HG03280 (cell line): ENCODE measurements around the gene DHX58.
A peak's percentile ranks its signal among the peaks of the same experiment; 100 is the strongest.

Experiments used
- ATAC-seq: cut with Tn5 transposase; IDR thresholded peaks from one replicate; pipeline ENCODE4 v1.9.1; 2021; ENCODE audit warnings: mild to moderate bottlenecking, moderate library complexity; ENCODE audit not compliant: unreplicated experiment

Gene DHX58

DNA sequence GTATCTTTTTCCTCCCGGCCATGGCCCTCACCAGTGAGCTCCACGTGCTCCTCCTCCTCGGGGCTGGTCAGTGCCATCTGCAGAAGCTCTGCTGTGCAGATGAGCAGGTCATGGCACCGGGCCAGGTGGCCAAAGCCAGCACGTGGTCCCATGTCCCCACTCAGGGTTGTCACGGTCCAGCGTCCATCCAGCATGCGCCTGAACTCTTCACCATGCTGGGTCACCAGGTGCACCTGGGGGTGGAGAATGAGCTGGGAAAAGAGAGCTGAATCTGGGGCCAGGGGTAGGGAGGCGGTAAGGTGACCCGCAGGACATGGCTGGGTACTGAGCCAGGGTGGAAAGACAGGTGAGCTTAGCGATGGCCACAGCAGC lies 1.3 kb downstream of the DHX58 start:
- no peak for ATAC-seq

DNA sequence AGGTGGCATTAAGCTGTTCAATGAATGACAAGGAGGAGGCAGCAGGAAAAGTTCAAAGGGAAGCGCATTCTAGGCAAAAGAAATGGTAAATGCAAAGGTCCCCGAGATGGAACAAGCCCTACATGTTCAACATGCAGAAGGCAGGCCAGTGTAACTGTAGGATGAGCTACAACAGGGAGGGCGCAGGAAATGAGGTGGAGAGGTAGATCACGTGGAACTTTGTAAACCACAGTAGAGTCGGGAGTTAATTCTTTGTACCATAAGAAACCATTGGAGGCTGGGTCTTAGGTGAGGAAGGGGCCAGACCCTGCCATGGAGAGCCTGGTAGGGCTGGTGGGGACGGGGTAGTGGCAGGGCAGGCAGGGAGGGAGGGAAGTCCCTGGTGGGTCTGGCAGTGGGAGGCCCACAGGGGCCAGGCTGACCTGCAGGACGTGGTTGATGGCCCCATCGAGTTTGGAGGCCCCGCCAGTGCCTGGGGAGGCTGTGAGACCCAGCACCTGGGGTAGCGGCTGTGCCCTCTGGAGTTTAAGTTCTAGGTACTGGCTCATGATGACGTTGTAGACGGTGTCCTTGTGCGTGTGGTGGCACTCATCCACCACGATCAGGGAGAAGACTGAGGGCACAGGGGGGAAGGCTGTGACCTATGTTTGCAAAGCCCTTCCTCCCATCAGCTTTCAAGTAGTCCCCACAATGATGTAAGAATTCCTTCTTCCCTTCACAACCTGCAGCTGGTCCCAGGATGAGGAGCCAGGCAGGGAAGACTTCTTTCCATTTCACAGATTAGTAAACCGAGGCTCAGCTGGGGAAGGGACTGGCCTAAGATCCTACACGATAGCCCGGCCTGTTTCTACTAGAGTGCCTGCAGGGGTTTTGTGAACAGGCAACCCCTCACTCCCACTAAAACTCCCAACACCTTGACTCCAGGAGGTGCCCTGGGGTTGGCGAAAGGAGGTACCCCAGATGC lies 1.9 kb downstream of the DHX58 start:
- ATAC-seq: no peak

DNA sequence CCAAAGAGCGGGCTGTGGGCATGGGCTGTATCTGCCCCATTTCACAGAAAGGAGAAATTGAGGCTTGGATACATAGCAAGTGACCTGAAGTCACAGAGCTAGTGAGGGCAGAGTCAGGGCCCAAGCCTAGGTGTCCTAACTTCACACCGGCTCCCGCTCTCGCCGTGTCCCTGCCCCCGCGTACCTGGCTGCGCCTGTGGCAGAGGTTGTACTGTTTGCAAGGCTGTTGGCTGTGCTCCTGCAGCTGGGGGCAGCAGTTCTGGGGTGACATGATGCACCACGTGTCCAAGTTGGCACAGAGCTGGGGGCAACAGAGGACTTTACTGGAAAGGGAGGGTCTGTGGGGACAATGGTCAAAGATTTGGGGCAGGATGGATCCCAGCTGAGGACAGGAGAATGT lies 3.4 kb downstream of the DHX58 start:
- ATAC-seq: no peak

DNA sequence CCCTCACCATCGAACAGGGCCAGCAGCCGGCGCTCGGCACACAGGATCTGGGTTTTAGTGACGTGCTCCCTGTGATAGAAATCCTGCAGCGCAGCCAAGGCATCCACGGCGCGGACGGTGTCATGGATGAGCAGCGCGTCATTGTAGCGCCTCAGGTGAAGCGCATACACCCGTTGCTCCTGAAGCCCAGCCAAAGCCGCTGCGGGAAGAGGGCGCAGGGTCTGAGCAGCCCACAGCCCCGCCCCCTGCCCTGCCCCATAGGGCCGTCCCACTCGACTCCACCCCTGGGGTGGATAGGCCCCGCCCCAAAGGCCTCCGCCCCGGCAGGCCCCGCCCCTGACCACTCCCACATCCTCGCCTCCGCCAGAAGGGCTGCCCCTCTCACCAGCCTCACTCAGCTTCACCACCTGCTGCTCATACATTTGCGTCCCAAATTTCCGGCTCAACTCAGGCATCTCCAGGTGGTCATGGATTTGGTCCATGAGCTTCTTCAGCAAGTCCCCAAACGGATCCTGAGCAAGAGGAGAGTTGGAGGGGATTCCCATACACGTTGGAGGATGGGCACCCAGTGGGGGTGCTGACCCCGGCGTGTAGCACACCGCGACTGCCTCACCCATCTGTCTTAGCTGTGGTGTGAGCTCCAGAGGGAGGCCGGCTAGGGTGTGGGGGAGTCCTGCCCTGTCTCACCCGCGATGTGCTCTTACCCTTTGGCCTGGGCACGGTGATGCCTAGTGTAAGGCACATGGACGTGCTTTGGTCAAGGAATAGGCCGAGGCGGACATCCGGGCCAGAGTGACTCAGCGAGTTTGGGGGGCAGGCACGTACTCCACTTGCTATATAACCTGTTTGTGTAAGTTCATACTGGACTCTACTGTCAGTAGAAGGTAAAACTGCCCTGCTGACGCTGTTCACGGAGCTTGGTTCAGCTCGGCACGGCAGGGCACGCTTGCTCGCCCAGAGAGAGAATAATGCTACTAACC lies 4.6 kb downstream of the DHX58 start:
- ATAC-seq: peak; percentile 73

DNA sequence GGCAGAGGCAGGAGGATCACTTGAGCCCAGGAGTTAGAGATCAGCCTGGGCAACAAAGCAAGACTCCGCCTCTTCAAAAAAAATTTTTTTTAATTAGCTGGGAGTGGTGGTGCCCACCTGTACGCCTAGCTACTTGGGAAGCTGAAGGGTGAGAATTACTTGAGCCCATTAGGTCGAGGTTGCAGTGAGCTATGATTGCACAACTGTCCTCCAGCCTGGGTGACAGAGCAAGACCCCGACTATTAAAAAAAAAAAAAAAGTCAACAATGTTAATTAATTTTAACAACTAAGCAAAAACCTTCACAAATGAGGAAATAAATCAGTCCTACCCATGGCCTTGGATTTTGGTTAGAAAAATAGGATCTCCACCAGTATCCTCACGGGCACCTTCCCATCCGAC lies 5.4 kb downstream of the DHX58 start:
- ATAC-seq: no peak

DNA sequence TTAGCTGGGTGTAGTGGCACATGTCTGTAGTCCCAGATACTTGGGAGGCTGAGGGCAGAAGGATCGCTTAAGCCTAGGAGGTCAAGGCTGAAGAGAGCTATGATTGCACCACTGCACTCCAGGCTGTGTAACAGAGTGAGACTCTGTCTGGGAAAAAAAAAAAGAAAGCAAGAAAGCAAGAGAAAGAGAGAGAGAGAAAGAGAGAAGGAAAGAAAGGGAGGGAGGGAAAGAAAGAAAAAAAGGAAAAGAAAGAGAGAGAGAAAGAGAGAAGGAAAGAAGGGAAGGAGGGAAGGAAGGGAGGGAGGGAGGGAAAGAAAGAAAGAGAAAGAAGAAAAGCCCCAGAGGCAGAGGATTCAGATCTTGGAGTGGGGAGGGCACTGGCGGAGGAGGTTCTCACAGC lies 6.5 kb downstream of the DHX58 start:
- ATAC-seq: no peak

DNA sequence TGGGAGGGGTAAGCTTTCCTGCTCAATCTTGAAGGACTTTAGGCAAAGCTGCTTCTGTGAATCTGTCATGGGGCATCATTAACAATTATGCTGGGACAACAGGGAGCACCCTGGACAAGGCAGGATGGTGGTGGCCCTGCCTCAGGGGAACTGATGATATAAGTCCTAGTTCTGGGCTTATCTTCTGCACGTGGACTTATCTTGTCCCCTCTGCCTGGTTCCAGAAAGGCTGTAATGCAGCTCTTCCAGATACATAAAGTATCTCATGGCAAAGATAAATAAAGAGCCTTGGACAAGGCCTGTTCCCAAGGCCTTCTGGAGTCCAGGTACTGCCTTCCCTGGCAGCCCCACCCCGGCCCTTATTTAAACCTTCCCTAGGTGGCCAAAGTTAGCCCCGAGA lies 8.2 kb downstream of the DHX58 start:
- ATAC-seq: no peak

DNA sequence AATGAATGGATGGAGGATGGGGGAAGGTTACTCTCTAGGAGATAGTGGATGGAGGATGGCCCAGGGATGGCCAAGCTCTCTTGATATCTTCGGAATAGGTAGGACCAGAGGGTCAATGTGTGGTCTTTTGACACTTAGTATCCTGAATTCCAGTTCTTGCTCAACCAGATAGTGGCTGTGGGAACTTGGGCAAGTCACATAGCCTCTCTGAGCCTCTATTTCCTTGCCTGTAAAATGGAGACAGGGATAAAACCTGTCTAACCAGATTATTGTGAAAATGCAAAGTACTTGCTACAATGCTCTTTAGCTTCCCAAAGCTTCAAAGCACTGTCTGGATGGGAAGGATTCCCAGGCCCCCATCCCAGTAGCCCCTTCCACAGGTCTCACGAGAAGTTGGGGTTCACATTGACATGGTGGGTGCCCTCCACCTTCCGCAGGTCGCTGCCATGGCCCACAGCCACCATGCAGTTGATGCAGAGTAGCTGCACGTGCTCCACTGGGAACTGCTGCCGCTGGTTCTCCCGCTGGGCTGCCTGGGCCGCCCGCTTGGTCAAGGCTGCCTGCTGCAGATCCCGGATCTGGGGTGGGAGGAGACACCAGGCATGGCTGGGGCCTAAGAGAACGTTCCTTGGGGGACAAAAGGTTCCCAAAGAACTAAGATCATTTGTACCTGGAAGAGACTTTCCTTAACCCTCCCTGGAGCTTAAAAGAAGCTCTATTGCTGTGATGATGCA lies 9.1 kb downstream of the DHX58 start:
- no peak for ATAC-seq

DNA sequence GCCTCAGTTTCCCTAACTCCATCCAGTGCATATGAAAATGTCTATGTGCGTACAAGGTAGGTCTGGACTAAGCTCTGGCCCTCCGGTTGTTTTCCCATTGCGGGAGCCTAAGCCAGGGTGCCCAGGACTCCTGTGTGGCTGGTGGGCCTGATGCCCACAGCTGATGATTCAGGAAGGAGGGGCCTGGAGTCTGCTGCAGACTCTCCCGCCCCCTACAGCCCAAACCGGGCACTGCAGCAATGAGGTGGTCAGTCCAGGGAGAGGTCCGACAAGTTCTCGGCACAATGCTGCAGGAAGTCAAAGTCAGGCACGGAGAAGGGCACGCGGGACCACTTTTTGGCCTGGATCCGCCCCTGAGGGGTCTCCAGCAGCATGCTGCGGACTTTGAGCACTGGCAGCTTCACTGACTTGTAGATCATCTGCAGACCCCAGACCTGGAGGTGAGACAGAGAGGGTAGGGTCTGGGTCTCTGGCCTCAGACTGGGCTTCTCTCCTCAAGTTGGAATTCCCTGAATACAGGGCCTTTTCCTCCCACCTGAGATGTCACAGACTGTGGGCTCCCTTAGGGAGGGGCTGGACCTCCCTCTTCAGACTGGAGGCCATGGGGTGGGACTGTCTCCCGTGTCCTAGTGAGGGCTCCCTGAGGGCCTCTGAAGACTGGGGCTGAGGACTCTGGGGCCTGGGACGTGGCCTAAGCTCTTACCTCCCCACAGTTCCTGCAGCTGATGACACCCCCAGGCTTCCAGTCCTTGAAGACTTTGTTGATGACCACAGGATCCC lies 10.8 kb downstream of the DHX58 start:
- ATAC-seq: no peak

DNA sequence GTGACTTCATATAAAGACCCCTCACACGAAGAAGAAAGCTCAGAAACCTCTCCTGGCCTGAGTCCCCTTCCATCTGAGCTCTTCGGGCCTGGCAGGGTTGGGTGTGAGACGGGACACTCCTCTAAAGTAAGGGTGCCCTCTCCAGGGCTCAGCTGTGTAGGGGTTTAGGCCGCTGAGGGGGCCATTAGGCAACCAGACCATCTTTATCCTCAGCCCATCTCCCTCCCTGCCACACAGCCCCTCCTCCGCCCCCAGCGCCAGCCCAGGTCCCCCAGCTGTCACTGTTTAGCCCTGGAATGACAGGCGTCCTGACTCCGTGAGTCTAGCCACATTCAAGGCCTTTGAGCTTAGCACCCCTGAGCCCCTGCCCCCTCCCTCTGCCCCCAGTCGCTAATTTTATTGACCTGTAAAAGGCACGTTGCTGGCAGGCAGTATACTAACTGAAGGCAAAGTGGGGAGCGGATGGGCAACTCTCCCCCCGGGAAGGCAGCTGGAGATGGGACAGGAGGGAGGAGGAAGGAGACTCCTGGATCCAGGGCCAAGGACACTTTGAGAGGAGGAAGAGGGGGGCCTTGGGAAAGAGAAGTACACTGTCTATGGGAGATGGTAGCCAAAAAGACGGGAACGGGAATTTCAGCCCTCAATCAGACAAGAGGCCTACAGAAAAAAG lies 13.6 kb downstream of the DHX58 start:
- ATAC-seq: no peak

DNA sequence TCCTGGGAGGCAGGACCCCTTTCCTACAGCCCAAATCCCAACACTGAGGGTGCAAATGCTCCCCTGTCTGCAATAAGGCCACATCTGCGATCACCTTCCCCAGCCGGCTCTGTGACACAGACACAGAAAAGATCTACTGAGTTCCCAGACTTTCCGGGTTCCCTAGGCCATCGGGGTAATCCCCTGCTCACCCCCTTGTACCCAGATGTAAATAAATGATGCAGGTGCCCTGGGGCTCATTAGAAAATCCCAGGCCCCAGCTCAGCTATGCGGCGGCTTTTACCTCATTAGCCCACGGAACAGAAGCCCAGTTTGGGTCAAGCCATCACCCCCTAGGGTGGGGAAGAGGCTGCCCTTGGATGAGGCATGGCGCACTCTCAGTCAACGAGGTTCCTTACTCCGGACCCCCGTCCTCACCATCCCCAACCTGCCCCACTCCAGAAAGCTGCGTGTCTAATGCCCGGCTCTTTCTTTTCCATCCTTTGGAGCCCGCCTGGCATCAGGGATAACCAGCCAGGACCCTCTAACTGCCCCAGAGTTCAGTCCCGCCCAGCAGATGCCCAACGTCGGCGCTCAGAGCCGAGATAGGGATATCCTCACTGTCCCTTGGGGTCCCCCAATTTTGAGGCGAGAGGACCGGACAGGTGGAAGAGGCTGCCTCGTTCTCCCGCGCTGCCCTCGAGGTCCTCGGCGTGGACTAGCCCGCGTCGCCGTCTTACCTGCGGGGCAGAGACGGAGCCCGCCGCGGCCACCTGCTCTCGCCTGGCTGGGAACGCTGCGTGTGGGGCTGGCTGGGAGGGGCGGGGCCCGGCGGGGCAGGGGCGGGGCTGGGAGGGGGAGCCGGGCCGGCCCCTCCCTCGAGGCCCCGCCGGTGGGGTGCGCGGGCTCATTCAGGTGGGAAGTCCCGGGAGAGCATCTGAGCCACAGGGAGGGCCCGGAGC lies 14.6 kb downstream of the DHX58 start, which contains the start of gene ZNF385C:
Gene ZNF385C, minus strand, starts transcription at position 783 of the 941 bp plus-strand sequence. CDS start 35,417 bp downstream, outside the sequence.
- ATAC-seq: no peak

DNA sequence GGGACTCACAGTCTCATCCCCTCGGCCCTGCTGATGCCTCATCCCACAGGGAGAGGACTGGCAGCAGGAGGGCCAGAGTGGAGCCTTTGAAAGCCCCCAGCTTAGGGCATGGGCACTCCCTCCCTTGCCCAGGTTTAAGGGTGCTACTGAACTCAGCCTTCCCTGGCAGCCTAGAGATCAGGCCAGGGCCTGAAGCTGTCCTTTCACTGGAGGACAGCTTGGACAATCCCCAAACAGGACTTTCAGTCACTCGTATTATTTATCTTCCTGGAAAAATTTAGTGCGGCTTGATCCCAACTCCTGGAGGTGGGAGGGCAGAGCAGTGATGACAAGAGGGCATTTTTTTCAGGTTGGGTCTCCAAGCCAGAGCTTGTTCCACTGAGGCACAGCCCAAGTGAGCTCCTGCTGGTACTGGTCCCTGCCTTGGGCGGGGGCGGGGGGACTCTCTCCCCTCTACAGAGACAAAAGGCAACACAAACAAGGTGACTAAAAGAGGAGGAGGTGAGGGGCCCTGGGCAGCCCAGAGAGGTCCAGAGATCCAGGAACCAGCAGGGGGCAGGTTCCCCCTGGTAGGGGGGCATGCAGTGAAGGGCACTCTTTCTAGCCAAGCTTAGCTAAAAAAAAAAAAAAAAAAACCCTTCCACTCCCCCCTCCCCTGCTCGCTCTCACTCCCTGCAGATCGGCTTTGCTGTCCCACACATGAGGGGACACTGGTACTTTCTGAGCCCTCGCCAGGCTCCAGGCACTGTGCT lies 16.0 kb downstream of the DHX58 start:
- no peak for ATAC-seq

DNA sequence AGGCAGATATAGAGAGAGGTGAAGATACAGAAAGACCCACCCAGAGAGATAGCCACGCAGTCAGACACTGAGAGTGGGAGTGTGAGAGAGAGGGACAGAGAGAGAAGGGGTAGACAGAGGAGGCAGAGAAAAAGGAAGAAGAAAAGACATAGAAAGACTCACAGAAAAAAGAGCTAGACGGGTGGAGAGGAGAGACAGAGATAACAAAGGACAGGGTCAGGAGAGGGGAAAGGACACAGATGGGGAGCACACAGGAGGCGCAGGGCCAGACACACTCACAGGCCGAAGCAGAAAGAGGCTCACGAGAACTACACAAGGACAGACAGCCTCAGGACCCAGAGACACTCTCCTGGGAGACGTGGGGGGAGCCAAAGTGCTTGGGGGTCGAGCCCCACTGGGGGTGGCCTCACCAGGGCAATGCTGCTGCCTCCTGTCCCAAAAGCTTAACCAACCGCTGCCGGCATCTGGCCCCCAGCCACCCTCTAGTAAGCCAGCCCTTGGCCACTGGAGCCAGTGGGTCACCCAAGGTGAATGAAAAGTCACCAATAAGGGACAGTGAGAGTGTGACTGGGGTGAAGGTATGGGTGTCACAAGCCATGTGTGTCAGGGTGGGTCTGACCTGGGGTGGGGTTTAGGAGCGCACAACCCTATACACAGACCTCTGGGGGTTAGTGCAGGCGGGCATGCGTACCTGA lies 18.0 kb downstream of the DHX58 start:
- no peak for ATAC-seq

DNA sequence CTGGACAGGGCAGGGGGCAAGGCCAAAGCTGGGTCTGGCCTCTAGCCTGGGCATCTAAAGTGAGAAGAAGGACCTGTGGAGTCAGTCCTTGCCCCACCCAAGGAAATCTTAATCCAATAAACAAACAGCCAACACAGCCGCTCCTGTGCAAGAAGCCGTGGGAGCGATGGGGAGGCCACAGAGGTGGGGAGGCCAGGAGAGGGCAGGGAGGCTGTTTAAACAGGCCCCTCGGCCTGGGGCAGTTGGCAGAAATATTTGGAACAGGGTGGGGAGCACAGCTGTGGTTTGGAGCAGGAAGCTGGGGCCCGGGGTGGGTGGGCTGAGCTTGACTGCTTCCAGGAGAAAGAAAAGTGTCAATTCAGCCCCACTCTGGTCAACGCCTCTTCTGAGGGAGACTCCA lies 19.6 kb downstream of the DHX58 start:
- ATAC-seq: no peak

DNA sequence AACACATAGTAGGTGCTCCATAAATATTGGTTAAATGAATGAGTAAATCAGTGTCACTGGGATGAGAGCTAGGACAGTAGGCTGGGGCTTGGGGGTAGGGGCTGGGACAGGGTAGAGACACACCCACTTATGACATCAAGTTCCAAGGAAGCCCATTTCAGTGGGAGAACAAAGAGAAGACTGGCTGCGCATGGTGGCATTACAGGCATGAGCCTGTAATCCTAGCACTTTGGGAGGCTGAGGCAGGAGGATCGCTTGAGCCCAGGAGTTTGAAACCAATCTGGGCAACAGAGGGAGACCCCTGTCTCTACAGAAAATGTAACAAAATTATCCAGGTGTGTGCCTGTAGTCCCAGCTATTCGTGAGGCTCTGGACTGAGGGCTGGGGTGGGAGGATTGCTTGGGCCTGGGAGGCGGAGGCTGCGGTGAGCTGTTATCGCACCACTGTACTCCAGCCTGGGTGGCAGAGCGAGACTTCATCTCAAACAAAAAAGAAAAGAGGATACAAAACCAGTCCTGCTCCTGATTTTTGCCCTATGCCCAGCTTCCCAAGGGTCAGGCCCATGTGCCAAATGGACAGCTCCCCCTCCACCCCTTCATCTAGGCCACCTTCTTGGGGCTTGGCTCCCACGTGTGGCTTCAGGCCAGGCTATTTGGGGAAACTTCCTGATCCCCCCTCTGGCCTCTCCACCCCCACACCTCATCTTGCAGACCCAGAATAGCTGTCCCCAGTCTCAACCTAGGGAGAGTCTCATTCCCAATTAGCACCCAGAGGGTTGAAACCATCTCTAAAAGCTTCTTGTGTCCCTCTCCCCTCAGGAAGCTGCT lies 21.3 kb downstream of the DHX58 start:
- no peak for ATAC-seq

DNA sequence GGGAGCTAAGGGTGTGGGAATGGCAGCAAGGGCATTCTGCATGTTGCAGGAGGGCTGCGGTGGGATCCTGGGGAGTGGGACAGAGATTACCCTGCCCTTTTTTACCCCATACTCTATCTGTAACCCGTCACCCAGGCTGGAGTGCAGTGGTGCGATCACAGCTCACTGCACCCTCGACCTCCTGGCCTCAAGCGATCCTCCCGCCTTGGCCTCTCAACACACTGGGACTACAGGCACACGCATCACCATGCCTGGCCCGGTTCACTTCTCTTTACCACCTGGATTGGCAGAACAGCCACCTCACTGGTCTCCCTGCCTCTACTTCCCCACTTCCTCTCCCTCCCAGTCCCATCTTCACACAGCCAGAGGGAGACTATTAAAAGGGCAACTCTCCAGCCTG lies 23.8 kb downstream of the DHX58 start:
- no peak for ATAC-seq
